Measurements from ENCODE around the gene FAM168A.

The FAM168A gene

GRCh38 chr11:73508243-73509176 is 89.4 kb downstream of the FAM168A start:
- Histone ChIP-seq H3K4me2 (ENCODE audit: low read length) (no peak overlapping the region), H3K9ac (ENCODE audit: low read length) (no peak overlapping the region), H3K27me3 (ENCODE audit: low read depth, low read length) (no peaks in the 10 kb centered on the region), H3K4me1 (ENCODE audit: low read length) (no peaks in the 10 kb centered on the region), H3K27ac (ENCODE audit: low read length) (no peak overlapping the region), H3K9me3 (ENCODE audit: insufficient read depth, low read length) (no peaks in the 10 kb centered on the region), H3K79me2 (ENCODE audit: low read length) (no peaks in the 10 kb centered on the region), H3K36me3 (replicated peaks; ENCODE audit: low read depth, low read length) (no peaks in the 10 kb centered on the region), H2AFZ (ENCODE audit: low read depth, low read length) (no peak overlapping the region), H4K20me1 (ENCODE audit: insufficient read depth, low read length) (0 out of 2 replicates have a peak, but pooled peaks cover 3% of the 10 kb centered on the region), H3K4me3 (ENCODE audit: low read length) (no peak overlapping the region)
- no peak for TF ChIP-seq EZH2phosphoT487 (IDR thresholded peaks at IDR 0.05; ENCODE audit: low read depth)
- TF ChIP-seq CTCF (IDR thresholded peaks at IDR 0.05; ENCODE audit: low read depth, low read length), result no peak

DNA sequence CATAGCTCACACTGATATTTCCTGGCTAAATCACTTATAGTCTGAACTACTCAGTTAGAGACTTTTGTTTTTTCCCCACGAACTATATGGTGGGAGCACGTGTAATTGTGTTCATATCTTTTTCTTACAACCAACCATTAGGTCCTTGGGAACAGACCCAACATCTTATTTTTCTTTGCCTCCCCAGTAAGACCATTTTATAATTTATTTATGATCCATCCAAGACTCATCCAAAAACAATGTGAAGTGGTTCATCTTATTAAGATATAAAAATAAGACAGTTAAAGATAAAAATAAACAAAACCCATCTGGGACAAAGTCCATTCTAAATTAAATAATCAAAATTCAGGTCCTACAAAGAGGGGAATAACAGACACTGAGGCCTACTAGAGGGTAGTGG is 90.8 kb downstream of the FAM168A start:
- Histone ChIP-seq H3K4me2 (ENCODE audit: low read length) (no peak overlapping the region), H3K4me1 (ENCODE audit: low read length) (no peaks in the 10 kb centered on the region), H3K79me2 (ENCODE audit: low read length) (no peaks in the 10 kb centered on the region), H2AFZ (ENCODE audit: low read depth, low read length) (no peak overlapping the region), H4K20me1 (ENCODE audit: insufficient read depth, low read length) (0 out of 2 replicates have a peak, but pooled peaks cover 3% of the 10 kb centered on the region), H3K36me3 (replicated peaks; ENCODE audit: low read depth, low read length) (no peaks in the 10 kb centered on the region), H3K4me3 (ENCODE audit: low read length) (no peak overlapping the region), H3K9me3 (ENCODE audit: insufficient read depth, low read length) (no peaks in the 10 kb centered on the region), H3K27me3 (ENCODE audit: low read depth, low read length) (no peaks in the 10 kb centered on the region), H3K9ac (ENCODE audit: low read length) (no peak overlapping the region), H3K27ac (ENCODE audit: low read length) (no peak overlapping the region)
- TF ChIP-seq EZH2phosphoT487 (IDR thresholded peaks at IDR 0.05; ENCODE audit: low read depth) (no peak), CTCF (IDR thresholded peaks at IDR 0.05; ENCODE audit: low read depth, low read length) (no peak)

GRCh38 chr11:73506038-73506437 is 91.9 kb downstream of the FAM168A start:
- Histone ChIP-seq H3K36me3 (replicated peaks; ENCODE audit: low read depth, low read length) (no peaks in the 10 kb centered on the region), H3K27me3 (ENCODE audit: low read depth, low read length) (no peaks in the 10 kb centered on the region), H2AFZ (ENCODE audit: low read depth, low read length) (no peak overlapping the region), H3K9ac (ENCODE audit: low read length) (no peak overlapping the region), H3K27ac (ENCODE audit: low read length) (no peak overlapping the region), H3K79me2 (ENCODE audit: low read length) (peaks cover 3% of the 10 kb centered on the region; the same call in 1 of the 2 replicates), H3K9me3 (ENCODE audit: insufficient read depth, low read length) (no peaks in the 10 kb centered on the region), H4K20me1 (ENCODE audit: insufficient read depth, low read length) (0 out of 2 replicates have a peak, but pooled peaks cover 3% of the 10 kb centered on the region), H3K4me3 (ENCODE audit: low read length) (no peak overlapping the region), H3K4me1 (ENCODE audit: low read length) (no peaks in the 10 kb centered on the region), H3K4me2 (ENCODE audit: low read length) (no peak overlapping the region)
- TF ChIP-seq CTCF (IDR thresholded peaks at IDR 0.05; ENCODE audit: low read depth, low read length), result no peak
- TF ChIP-seq EZH2phosphoT487 (IDR thresholded peaks at IDR 0.05; ENCODE audit: low read depth), result no peak

GRCh38 chr11:73498343-73498742 is 99.6 kb downstream of the FAM168A start:
- no peaks in the 10 kb centered on the region for H3K36me3 ChIP-seq (replicated peaks; ENCODE audit: low read depth, low read length)
- no peak overlapping the region for H3K4me2 ChIP-seq (ENCODE audit: low read length)
- H3K9ac ChIP-seq (ENCODE audit: low read length), result no peak overlapping the region
- 0 out of 2 replicates have a peak, but pooled peaks cover 6% of the 10 kb centered on the region for H4K20me1 ChIP-seq (ENCODE audit: insufficient read depth, low read length)
- H2AFZ ChIP-seq (ENCODE audit: low read depth, low read length), result no peak overlapping the region
- H3K4me1 ChIP-seq (ENCODE audit: low read length), result no peaks in the 10 kb centered on the region
- TF ChIP-seq EZH2phosphoT487 (IDR thresholded peaks at IDR 0.05; ENCODE audit: low read depth), result no peak
- TF ChIP-seq CTCF (IDR thresholded peaks at IDR 0.05; ENCODE audit: low read depth, low read length), result no peak
- no peaks in the 10 kb centered on the region for H3K9me3 ChIP-seq (ENCODE audit: insufficient read depth, low read length)
- no peak overlapping the region for H3K27ac ChIP-seq (ENCODE audit: low read length)
- H3K79me2 ChIP-seq (ENCODE audit: low read length), result peaks cover 13% of the 10 kb centered on the region
- no peak overlapping the region for H3K4me3 ChIP-seq (ENCODE audit: low read length)
- no peaks in the 10 kb centered on the region for H3K27me3 ChIP-seq (ENCODE audit: low read depth, low read length)

Measured in OCI-LY3 (cell line).